Trophoblast cell (in vitro differentiated cells and primary cell): ENCODE measurements around the gene SDS.

Experiments
- DNase-seq, 2 donors: peaks; one replicate each; pipeline ENCODE4 v3.0.0-alpha.2; 2016
- H2AFZ ChIP-seq: 2 replicates; pipeline ENCODE4 v1.6.1; 2013; ENCODE audit warnings: low read length, moderate library complexity, mild to moderate bottlenecking; ENCODE audit not compliant: insufficient read depth, poor library complexity
- H2AK5ac ChIP-seq: 2 replicates; pipeline ENCODE4 v1.6.1; 2013; ENCODE audit warnings: mild to moderate bottlenecking, low read length
- H2BK120ac ChIP-seq: 2 replicates; pipeline ENCODE4 v1.6.1; 2013; ENCODE audit warnings: low read length, mild to moderate bottlenecking, moderate library complexity; ENCODE audit not compliant: insufficient read depth, poor library complexity
- H2BK12ac ChIP-seq: 2 replicates; pipeline ENCODE4 v1.6.1; 2013; ENCODE audit warnings: mild to moderate bottlenecking, low read length, moderate library complexity
- H2BK5ac ChIP-seq: 2 replicates; pipeline ENCODE4 v1.6.1; 2013; ENCODE audit warnings: low read length, low read depth, moderate library complexity, mild to moderate bottlenecking; ENCODE audit not compliant: poor library complexity
- H3K14ac ChIP-seq: 2 replicates; pipeline ENCODE4 v1.6.1; 2013; ENCODE audit warnings: mild to moderate bottlenecking, low read length
- H3K18ac ChIP-seq: 2 replicates; pipeline ENCODE4 v1.6.1; 2013; ENCODE audit warnings: mild to moderate bottlenecking, low read length
- H3K23ac ChIP-seq: 2 replicates; pipeline ENCODE4 v1.6.1; 2013; ENCODE audit warnings: low read length
- H3K27ac ChIP-seq: 2 replicates; pipeline ENCODE4 v1.5.1; 2013; ENCODE audit warnings: low read depth, mild to moderate bottlenecking, inconsistent platforms, low read length, moderate library complexity
- H3K27me3 ChIP-seq: 2 replicates; pipeline ENCODE4 v1.6.1; 2013; ENCODE audit warnings: inconsistent platforms, mild to moderate bottlenecking, low read length, moderate library complexity; ENCODE audit not compliant: insufficient read depth
- H3K36me3 ChIP-seq, 2 experiments: 1 replicate in 1 of 2; 2 replicates in 1 of 2; pipeline ENCODE4 v1.6.1; 2013; ENCODE audit warnings: low read length in 2 of 2, mild to moderate bottlenecking in 2 of 2, moderate library complexity in 1 of 2; ENCODE audit not compliant: insufficient read depth in 2 of 2, control insufficient read depth in 1 of 2
- H3K4ac ChIP-seq: 2 replicates; pipeline ENCODE4 v1.6.1; 2013; ENCODE audit warnings: low read depth, mild to moderate bottlenecking, low read length, moderate library complexity
- H3K4me1 ChIP-seq, 2 experiments: 1 replicate in 1 of 2; 2 replicates in 1 of 2; pipeline ENCODE4 v1.6.1; 2013; ENCODE audit warnings: low read length in 2 of 2, mild to moderate bottlenecking in 2 of 2, moderate library complexity in 1 of 2; ENCODE audit not compliant: insufficient read depth in 2 of 2, control insufficient read depth in 1 of 2
- H3K4me2 ChIP-seq: 2 replicates; pipeline ENCODE4 v1.6.1; 2013; ENCODE audit warnings: inconsistent platforms, mild to moderate bottlenecking, low read length, moderate library complexity
- H3K4me3 ChIP-seq: 2 replicates; pipeline ENCODE4 v1.5.1; 2013; ENCODE audit warnings: mild to moderate bottlenecking, low read depth, low read length, inconsistent platforms
- H3K79me1 ChIP-seq: one replicate; pipeline ENCODE4 v1.6.1; 2013; ENCODE audit warnings: low read length
- H3K79me2 ChIP-seq: 2 replicates; pipeline ENCODE4 v1.6.1; 2013; ENCODE audit warnings: low read length, mild to moderate bottlenecking; ENCODE audit not compliant: control insufficient read depth, insufficient read depth, poor library complexity
- H3K9ac ChIP-seq: 2 replicates; pipeline ENCODE4 v1.6.1; 2013; ENCODE audit warnings: mild to moderate bottlenecking, low read length
- H3K9me3 ChIP-seq: 2 replicates; pipeline ENCODE4 v1.6.1; 2013; ENCODE audit warnings: low read depth, mild to moderate bottlenecking, control low read depth, inconsistent platforms, low read length; ENCODE audit not compliant: insufficient read depth
- H4K12ac ChIP-seq: 2 replicates; pipeline ENCODE4 v1.6.1; 2013; ENCODE audit warnings: low read depth, mild to moderate bottlenecking, low read length, moderate library complexity
- H4K8ac ChIP-seq: 2 replicates; pipeline ENCODE4 v1.6.1; 2013; ENCODE audit warnings: low read depth, mild to moderate bottlenecking, low read length, moderate library complexity
- H4K91ac ChIP-seq: one replicate; pipeline ENCODE4 v1.6.1; 2013; ENCODE audit warnings: low read depth, mild to moderate bottlenecking, low read length, moderate library complexity
- WGBS: extraction: QIAGEN DNeasy Blood & Tissue Kit; methylation state at CpG from one replicate; pipeline ENCODE4 v1.1.7; 2013; ENCODE audit warnings: missing lambda C conversion rate; ENCODE audit not compliant: insufficient read length, insufficient coverage; ENCODE audit errors: extremely low coverage; 5-methylcytosine and 5-hydroxymethylcytosine counted together

SDS gene

GRCh38 chr12:113414519-113415038 is 10.9 kb upstream of the SDS start:
- WGBS, result no CpG with 5 or more reads among the region's 9 CpGs
- Histone ChIP-seq H2BK5ac (no peak overlapping the region), H3K18ac (no peak overlapping the region), H3K4ac (no peak overlapping the region), H4K8ac (no peak overlapping the region), H4K12ac (no peak overlapping the region), H3K4me1 (no peaks in the 10 kb centered on the region), H3K14ac (no peak overlapping the region), H3K79me2 (no peaks in the 10 kb centered on the region), H2BK120ac (no peak overlapping the region), H3K4me3 (no peak overlapping the region), H2AFZ (no peak overlapping the region), H3K9ac (no peak overlapping the region), H3K27me3 (no peaks in the 10 kb centered on the region), H3K4me2 (no peak overlapping the region), H3K9me3 (no peaks in the 10 kb centered on the region), H3K36me3 (no peaks in the 10 kb centered on the region), H3K79me1 (no peaks in the 10 kb centered on the region), H2AK5ac (no peak overlapping the region), H2BK12ac (no peak overlapping the region), H4K91ac (no peak overlapping the region), H3K23ac (no peak overlapping the region), H3K27ac (no peak overlapping the region)
- no peak for DNase-seq

- WGBS, result no CpG with 5 or more reads among the region's 11 CpGs
- peak in 1 of 2 donors; percentile 21 for DNase-seq
- no peaks in the 10 kb centered on the region for H3K79me2 ChIP-seq
- no peak overlapping the region for H2BK5ac ChIP-seq
- H3K23ac ChIP-seq, result no peak overlapping the region
- H2AFZ ChIP-seq, result no peak overlapping the region
- H3K4ac ChIP-seq, result no peak overlapping the region
- H4K12ac ChIP-seq, result no peak overlapping the region
- no peak overlapping the region for H4K91ac ChIP-seq
- H3K27me3 ChIP-seq, result no peaks in the 10 kb centered on the region
- H3K4me2 ChIP-seq, result no peak overlapping the region
- H3K79me1 ChIP-seq, result no peaks in the 10 kb centered on the region
- no peak overlapping the region for H4K8ac ChIP-seq
- H3K9ac ChIP-seq, result no peak overlapping the region
- no peaks in the 10 kb centered on the region for H3K36me3 ChIP-seq
- H3K27ac ChIP-seq, result no peak overlapping the region
- H2AK5ac ChIP-seq, result no peak overlapping the region
- no peak overlapping the region for H3K4me3 ChIP-seq
- no peak overlapping the region for H2BK12ac ChIP-seq
- no peaks in the 10 kb centered on the region for H3K9me3 ChIP-seq
- H2BK120ac ChIP-seq, result no peak overlapping the region
- H3K4me1 ChIP-seq, result no peaks in the 10 kb centered on the region
- H3K14ac ChIP-seq, result no peak overlapping the region
- no peak overlapping the region for H3K18ac ChIP-seq
Observed at GRCh38 chr12:113413488-113413939, 9.8 kb upstream of the SDS start.

GRCh38 chr12:113409462-113410124 is 5.9 kb upstream of the SDS start:
- H3K79me1 ChIP-seq, result no peaks in the 10 kb centered on the region
- H2AK5ac ChIP-seq, result no peak overlapping the region
- DNase-seq, result no peak
- no peak overlapping the region for H3K4me2 ChIP-seq
- no peaks in the 10 kb centered on the region for H3K79me2 ChIP-seq
- H4K12ac ChIP-seq, result no peak overlapping the region
- WGBS, result no CpG with 5 or more reads among the region's 9 CpGs
- H2BK120ac ChIP-seq, result no peak overlapping the region
- no peaks in the 10 kb centered on the region for H3K27me3 ChIP-seq
- no peaks in the 10 kb centered on the region for H3K9me3 ChIP-seq
- H3K23ac ChIP-seq, result no peak overlapping the region
- H2BK12ac ChIP-seq, result no peak overlapping the region
- no peaks in the 10 kb centered on the region for H3K4me1 ChIP-seq
- H4K91ac ChIP-seq, result no peak overlapping the region
- no peak overlapping the region for H3K18ac ChIP-seq
- H3K14ac ChIP-seq, result no peak overlapping the region
- no peak overlapping the region for H3K4me3 ChIP-seq
- H4K8ac ChIP-seq, result no peak overlapping the region
- H3K36me3 ChIP-seq, result no peaks in the 10 kb centered on the region
- H2BK5ac ChIP-seq, result no peak overlapping the region
- no peak overlapping the region for H3K27ac ChIP-seq
- H3K4ac ChIP-seq, result no peak overlapping the region
- H3K9ac ChIP-seq, result no peak overlapping the region
- no peak overlapping the region for H2AFZ ChIP-seq

GRCh38 chr12:113408756-113409298 is 5.1 kb upstream of the SDS start:
- no peaks in the 10 kb centered on the region for H3K36me3 ChIP-seq
- H4K12ac ChIP-seq, result no peak overlapping the region
- H3K14ac ChIP-seq, result no peak overlapping the region
- no peaks in the 10 kb centered on the region for H3K79me1 ChIP-seq
- no peaks in the 10 kb centered on the region for H3K9me3 ChIP-seq
- DNase-seq, result no peak
- no peak overlapping the region for H2BK120ac ChIP-seq
- no peak overlapping the region for H3K27ac ChIP-seq
- no peak overlapping the region for H3K4ac ChIP-seq
- no peaks in the 10 kb centered on the region for H3K4me1 ChIP-seq
- no peak overlapping the region for H2BK5ac ChIP-seq
- no CpG with 5 or more reads among the region's 11 CpGs for WGBS
- H3K79me2 ChIP-seq, result no peaks in the 10 kb centered on the region
- H2AFZ ChIP-seq, result no peak overlapping the region
- no peak overlapping the region for H4K91ac ChIP-seq
- H3K27me3 ChIP-seq, result no peaks in the 10 kb centered on the region
- no peak overlapping the region for H3K18ac ChIP-seq
- H4K8ac ChIP-seq, result no peak overlapping the region
- no peak overlapping the region for H3K23ac ChIP-seq
- no peak overlapping the region for H3K4me3 ChIP-seq
- no peak overlapping the region for H2AK5ac ChIP-seq
- no peak overlapping the region for H3K4me2 ChIP-seq
- H3K9ac ChIP-seq, result no peak overlapping the region
- H2BK12ac ChIP-seq, result no peak overlapping the region
